Sigmoid colon (tissue), 7 donors: Measurements from ENCODE around the gene ANKRD44. TPM values are rescaled to one million over a fixed set of nuclear protein-coding genes. Genes with fewer than 3 reads are reported as not detected.

Source experiments
- DNase-seq: peaks from one replicate; pipeline ENCODE4 v3.0.0-alpha.2; 2019
- H3K27ac ChIP-seq, 4 donors: fragments of 200-600 bp; sonication (generic); one replicate each; pipeline ENCODE4 v1.5.1; 2016 to 2019; ENCODE audit warnings: mild to moderate bottlenecking in 1 of 4
- H3K27me3 ChIP-seq, 3 donors: fragments of 200-600 bp; sonication (generic); one replicate each; pipeline ENCODE4 v1.5.1; 2019; ENCODE audit warnings: mild to moderate bottlenecking in 1 of 3
- H3K36me3 ChIP-seq, 4 donors: fragments of 200-600 bp; sonication (generic); one replicate each; pipeline ENCODE4 v1.5.1; 2016 to 2019
- H3K4me1 ChIP-seq, 4 donors: fragments of 200-600 bp; sonication (generic); one replicate each; pipeline ENCODE4 v1.5.1; 2017 to 2019
- H3K4me3 ChIP-seq, 4 donors: fragments of 200-600 bp; sonication (generic); one replicate each; pipeline ENCODE4 v1.5.1; 2017 to 2019; ENCODE audit warnings: mild to moderate bottlenecking in 2 of 4, moderate library complexity in 1 of 4
- H3K9me3 ChIP-seq, 4 donors: fragments of 200-600 bp in 3 of 4; sonication (generic) in 3 of 4; one replicate each; pipeline versions ENCODE4 v1.5.1 to v1.6.1; 2013 to 2019
- EP300 ChIP-seq, 4 donors: sonication (generic); formaldehyde crosslinking; IDR thresholded peaks; one replicate each; pipeline ENCODE4 v1.6.1; 2017; ENCODE audit warnings: antibody characterized with exemption in 4 of 4
- POLR2A ChIP-seq, 2 donors: fragments of 450-650 bp; IDR thresholded peaks; one replicate each; pipeline ENCODE4 v1.6.1; 2016; ENCODE audit warnings: antibody characterized with exemption in 2 of 2, mild to moderate bottlenecking in 2 of 2, moderate library complexity in 2 of 2
- POLR2AphosphoS5 ChIP-seq, 4 donors: sonication (generic); formaldehyde crosslinking; IDR thresholded peaks; one replicate each; pipeline ENCODE4 v1.6.1; 2017; ENCODE audit warnings: antibody characterized with exemption in 4 of 4
- WGBS, 2 donors: extraction: QIAGEN DNeasy Blood & Tissue Kit; methylation state at CpG; one replicate each; pipeline ENCODE4 v1.1.7; 2013; 5-methylcytosine and 5-hydroxymethylcytosine counted together
- intact Hi-C: fragments of 100-400 bp; cut with DNase I; formaldehyde crosslinking; loops from one replicate; pipeline ENCODE4 v1.15.1; 2023
- polyA plus RNA-seq, 3 donors: library from polyadenylated mRNA; stranded (reverse); fragments of 200-250 nt; gene quantifications; one replicate each; pipeline ENCODE4 v1.2.3, GENCODE V29; 2013
- total RNA-seq, 4 donors: library from RNA; depleted of rRNA; stranded (reverse); fragments of >200 nt; gene quantifications; one replicate each; pipeline ENCODE4 v1.1.0, GENCODE V29; 2016
- TF ChIP-seq, protein P1 (sequence below), 4 experiments: fragments of 450-650 bp in 3 of 4; fragments of 200-600 bp in 1 of 4; IDR thresholded peaks; one replicate each; pipeline ENCODE4 v1.5.1; 2016 to 2019; ENCODE audit warnings: antibody characterized with exemption in 4 of 4, mild to moderate bottlenecking in 3 of 4, moderate library complexity in 2 of 4
- donor health status: healthy with polysubstance abuse.
- donor health status: Bipolar disorder and iron deficiency.
- donor health status: healthy.

Gene ANKRD44
- total and polyA plus RNA-seq, 7 donors: 1.2 to 41.1 (median 34.2) TPM

DNA sequence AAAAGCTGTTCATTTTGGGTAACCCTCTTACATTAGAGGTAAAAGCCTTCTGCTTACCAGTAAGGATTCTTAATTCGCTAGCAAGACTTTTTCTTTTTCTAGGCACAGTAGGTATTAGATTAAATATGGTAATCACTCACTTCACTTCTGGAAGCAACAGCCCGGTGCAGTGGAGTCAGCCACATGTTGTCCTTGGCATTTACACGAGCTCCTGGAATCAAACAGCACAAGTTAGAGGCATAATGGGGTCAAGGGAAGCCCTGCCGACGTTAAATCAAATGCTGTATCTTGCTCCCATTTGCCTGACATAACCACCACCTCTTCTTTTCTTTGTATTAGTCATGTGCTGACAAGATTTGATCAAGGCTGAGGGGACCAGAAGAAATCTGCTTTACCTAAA is 174.1 kb downstream of the ANKRD44 start:
- Histone ChIP-seq H3K4me3 (no peak overlapping the region), H3K27ac (no peak overlapping the region), H3K4me1 (peaks cover 0 to 12% (median 3%) of the 10 kb centered on the region in 4 donors), H3K9me3 (no peaks in the 10 kb centered on the region), H3K27me3 (no peaks in the 10 kb centered on the region), H3K36me3 (peaks cover 0 to 8% (median 0%) of the 10 kb centered on the region in 4 donors)
- DNase-seq: no peak
- TF ChIP-seq POLR2A (IDR thresholded peaks at IDR 0.05) (no peak), POLR2AphosphoS5 (IDR thresholded peaks at IDR 0.05) (no peak)
- TF ChIP-seq, protein P1, sequence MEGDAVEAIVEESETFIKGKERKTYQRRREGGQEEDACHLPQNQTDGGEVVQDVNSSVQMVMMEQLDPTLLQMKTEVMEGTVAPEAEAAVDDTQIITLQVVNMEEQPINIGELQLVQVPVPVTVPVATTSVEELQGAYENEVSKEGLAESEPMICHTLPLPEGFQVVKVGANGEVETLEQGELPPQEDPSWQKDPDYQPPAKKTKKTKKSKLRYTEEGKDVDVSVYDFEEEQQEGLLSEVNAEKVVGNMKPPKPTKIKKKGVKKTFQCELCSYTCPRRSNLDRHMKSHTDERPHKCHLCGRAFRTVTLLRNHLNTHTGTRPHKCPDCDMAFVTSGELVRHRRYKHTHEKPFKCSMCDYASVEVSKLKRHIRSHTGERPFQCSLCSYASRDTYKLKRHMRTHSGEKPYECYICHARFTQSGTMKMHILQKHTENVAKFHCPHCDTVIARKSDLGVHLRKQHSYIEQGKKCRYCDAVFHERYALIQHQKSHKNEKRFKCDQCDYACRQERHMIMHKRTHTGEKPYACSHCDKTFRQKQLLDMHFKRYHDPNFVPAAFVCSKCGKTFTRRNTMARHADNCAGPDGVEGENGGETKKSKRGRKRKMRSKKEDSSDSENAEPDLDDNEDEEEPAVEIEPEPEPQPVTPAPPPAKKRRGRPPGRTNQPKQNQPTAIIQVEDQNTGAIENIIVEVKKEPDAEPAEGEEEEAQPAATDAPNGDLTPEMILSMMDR (IDR thresholded peaks at IDR 0.05): no peak
- intact Hi-C loops: no loop called here
- 73 to 74% methylated on average over 5 of the region's 5 CpGs for WGBS, 2 donors

DNA sequence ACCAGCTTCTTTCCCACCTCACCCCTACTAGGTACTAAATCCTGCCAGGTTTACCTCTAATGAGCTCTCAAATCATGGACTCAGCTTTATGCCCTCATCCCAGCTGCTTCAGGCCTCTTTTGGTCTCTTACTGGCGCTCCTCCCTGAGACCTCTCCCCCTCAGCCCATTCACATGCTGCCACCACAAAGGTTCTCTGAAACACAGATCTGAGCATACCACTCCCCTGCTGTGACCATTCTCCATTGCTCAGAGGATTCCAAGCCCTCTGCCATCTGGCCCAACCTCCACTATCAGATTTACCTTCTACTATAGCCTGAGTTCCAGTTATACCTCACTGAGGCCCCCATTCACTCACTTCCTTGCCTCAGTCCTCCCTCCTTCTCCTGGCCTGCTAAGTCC is 174.8 kb downstream of the ANKRD44 start:
- peaks cover 0 to 8% (median 0%) of the 10 kb centered on the region in 4 donors for H3K36me3 ChIP-seq
- no peak for TF ChIP-seq POLR2AphosphoS5 (IDR thresholded peaks at IDR 0.05)
- no peak for TF ChIP-seq POLR2A (IDR thresholded peaks at IDR 0.05)
- TF ChIP-seq EP300 (IDR thresholded peaks at IDR 0.05): no peak
- TF ChIP-seq, protein P1 (IDR thresholded peaks at IDR 0.05): no peak
- intact Hi-C loops: no loop called here
- H3K27ac ChIP-seq: no peak overlapping the region
- peaks cover 0 to 15% (median 3%) of the 10 kb centered on the region in 4 donors for H3K4me1 ChIP-seq
- no peak for DNase-seq
- no peaks in the 10 kb centered on the region for H3K27me3 ChIP-seq
- WGBS, 2 donors: 98 to 100% methylated on average over 1 of the region's 1 CpG
- H3K4me3 ChIP-seq: no peak overlapping the region
- no peaks in the 10 kb centered on the region for H3K9me3 ChIP-seq

DNA sequence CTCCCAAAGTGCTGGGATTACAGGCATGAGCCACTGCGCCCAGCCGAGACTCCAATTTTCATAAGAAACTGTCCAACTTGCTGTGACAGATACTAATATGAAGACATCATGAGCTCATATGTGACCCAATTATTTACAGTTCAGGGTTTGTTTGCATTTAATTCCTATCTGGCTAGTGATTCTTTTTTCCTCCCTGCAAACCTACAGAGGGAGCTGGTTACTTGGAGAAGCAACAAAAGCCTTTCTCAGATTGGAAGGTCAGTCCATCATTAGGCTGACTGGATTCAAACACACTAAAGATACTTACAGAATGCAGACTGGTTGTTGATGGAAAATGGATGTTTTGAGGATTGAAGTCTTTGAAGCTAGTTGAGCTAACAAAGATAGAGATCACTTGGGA is 176.4 kb downstream of the ANKRD44 start:
- Histone ChIP-seq H3K4me3 (no peak overlapping the region), H3K4me1 (peaks cover 0 to 23% (median 13%) of the 10 kb centered on the region in 4 donors), H3K9me3 (no peaks in the 10 kb centered on the region), H3K36me3 (peaks cover 0 to 8% (median 0%) of the 10 kb centered on the region in 4 donors), H3K27me3 (no peaks in the 10 kb centered on the region), H3K27ac (no peak overlapping the region)
- DNase-seq: no peak
- TF ChIP-seq, protein P1 (IDR thresholded peaks at IDR 0.05): no peak
- TF ChIP-seq POLR2A (IDR thresholded peaks at IDR 0.05): no peak
- TF ChIP-seq EP300 (IDR thresholded peaks at IDR 0.05): no peak
- no peak for TF ChIP-seq POLR2AphosphoS5 (IDR thresholded peaks at IDR 0.05)
- intact Hi-C loops: loop anchor here (5.0 kb wide), 1 partner anchor 33 kb away; no protein-coding TSS in a partner anchor
- 96 to 98% methylated on average over 2 of the region's 2 CpGs for WGBS, 2 donors

DNA sequence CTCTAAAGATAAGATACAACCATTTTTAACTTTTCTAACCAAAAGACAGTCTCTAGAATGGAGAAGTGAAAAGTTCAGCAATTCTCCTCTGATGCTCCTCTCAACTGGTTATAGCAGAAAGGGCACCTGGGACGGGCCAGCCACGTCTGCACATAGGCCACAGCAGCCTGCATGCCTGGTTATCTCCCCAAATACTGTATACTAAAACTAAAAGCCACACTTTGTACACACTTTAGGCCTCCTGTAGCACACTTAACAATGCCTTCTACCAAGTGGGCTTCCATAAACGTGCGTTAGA is 179.1 kb downstream of the ANKRD44 start:
- Histone ChIP-seq H3K9me3 (no peaks in the 10 kb centered on the region), H3K27ac (no peak overlapping the region), H3K27me3 (no peaks in the 10 kb centered on the region), H3K36me3 (peaks cover 0 to 8% (median 0%) of the 10 kb centered on the region in 4 donors), H3K4me3 (no peak overlapping the region), H3K4me1 (peaks cover 0 to 14% (median 11%) of the 10 kb centered on the region in 4 donors)
- 77 to 92% methylated on average over 4 of the region's 4 CpGs for WGBS, 2 donors
- no peak for TF ChIP-seq EP300 (IDR thresholded peaks at IDR 0.05)
- no peak for TF ChIP-seq POLR2AphosphoS5 (IDR thresholded peaks at IDR 0.05)
- TF ChIP-seq POLR2A (IDR thresholded peaks at IDR 0.05): no peak
- TF ChIP-seq, protein P1 (IDR thresholded peaks at IDR 0.05): no peak
- intact Hi-C loops: loop anchor here (5.0 kb wide), 1 partner anchor 36 kb away; no protein-coding TSS in a partner anchor
- DNase-seq: no peak

DNA sequence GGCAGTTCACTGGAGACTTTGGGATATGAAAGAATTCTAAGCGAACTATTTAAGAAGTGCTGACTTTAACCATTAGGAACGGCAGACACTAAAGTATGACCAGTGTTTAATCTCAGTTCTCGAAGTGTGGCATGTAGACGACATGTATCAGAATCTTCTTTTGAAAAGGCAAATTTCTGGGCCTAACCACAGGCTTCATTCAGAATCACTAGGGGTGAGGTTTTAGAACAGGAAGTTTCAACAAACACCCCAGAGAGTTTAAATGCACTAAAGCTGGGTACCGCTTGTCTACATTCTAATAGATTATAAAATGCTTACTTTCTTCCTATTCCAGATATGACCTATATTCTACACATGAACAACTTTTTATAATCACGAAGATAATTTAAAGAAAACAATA is 180.3 kb downstream of the ANKRD44 start:
- intact Hi-C loops: loop anchor here (5.0 kb wide), 1 partner anchor 37 kb away; no protein-coding TSS in a partner anchor
- Histone ChIP-seq H3K27ac (no peak overlapping the region), H3K4me3 (no peak overlapping the region), H3K36me3 (peaks cover 0 to 1% (median 0%) of the 10 kb centered on the region in 4 donors), H3K9me3 (no peaks in the 10 kb centered on the region), H3K27me3 (no peaks in the 10 kb centered on the region), H3K4me1 (peaks cover 0 to 23% (median 16%) of the 10 kb centered on the region in 4 donors)
- TF ChIP-seq, protein P1 (IDR thresholded peaks at IDR 0.05): no peak
- 43 to 85% methylated on average over 6 of the region's 6 CpGs for WGBS, 2 donors
- DNase-seq: no peak
